Effector CD4-positive, alpha-beta T cell (primary cell): ENCODE data around the gene PDE4C.

ENCODE experiments used
- DNase-seq: peaks from one replicate; pipeline ENCODE4 v3.0.0-alpha.2; 2020

Gene PDE4C

DNA sequence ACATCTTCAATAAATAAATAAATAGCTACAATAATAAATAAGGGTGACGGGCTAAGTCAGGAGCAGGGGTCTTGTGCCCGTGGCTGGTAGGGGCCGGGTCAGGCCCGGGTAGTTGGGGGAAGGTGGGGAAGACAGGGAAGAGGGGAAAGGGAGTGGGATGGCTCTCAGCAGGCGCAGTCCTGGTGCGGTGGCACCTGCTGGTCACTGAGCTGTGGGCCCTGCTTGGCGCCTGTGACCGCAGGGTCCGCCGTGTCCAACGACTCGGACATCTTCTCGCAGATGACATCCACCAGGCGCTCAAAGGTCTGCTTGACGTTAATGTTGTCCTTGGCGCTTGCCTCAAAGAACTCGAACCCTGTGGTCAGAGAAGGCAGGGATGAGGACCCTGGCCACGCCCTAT is 28.9 kb downstream of the PDE4C start:
- no peak for DNase-seq

DNA sequence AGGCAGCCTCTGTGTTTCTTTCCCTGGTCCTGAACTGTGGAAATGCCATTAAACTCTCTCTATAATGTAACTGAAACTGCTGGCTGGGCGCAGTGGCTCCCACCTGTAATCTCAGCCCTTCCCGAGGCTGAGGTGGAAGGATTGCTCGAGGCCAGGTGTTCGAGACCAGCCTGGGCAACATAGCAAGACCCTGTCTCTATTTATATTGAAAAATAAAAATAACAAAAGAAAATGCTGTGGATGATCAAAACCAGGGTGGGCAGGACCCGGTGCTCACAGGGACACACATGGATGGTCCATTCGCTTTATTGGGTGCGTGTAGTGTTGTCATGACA is 29.8 kb downstream of the PDE4C start:
- DNase-seq = no peak

DNA sequence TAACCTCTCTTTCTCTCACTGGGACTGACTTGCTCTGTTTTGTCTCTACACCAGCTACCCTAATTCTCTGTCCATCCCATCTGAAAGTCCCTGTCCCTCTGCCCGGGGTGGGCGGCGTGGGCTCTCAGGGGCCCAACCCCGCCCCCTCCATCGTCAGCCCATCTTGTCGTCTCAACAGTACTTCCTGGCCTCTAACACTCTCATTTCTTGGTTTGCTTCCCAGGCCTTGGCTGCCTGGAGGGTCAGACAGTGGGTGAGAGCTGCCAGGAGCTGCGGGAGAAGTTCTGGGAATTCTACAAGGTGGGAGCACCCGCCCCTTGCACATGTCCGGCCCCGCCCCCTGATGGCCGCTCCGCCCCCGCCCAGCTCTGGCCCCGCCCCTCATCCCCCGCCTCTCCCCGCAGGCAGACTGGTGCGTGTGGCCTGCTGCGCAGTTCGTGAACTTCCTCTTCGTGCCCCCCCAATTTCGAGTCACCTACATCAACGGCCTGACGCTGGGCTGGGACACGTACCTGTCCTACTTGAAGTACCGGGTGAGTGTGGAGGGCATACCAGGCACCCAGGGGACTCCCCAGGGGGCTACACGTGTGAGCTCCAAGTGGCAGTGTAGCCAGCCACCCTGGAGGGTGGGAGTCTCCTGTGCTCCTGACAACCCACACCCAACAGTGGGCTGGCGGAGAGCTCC is 31.5 kb downstream of the PDE4C start:
- no peak for DNase-seq

DNA sequence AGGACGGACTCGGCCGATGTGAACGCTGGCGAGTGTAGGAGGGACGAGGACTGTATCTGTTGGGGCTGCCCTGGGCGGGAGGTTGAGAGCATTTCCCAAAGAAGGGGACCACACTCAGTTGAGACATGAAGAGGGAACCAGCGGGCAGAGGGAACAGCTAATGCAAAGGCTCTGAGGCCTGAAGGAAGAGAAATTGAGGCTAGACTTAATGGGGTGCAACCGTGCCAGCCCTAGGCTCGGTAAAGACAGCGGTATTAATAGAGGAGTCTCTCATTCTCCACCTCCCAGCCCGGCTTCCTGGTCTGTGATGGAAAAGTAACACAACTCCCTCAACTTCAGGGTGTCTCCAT is 32.1 kb downstream of the PDE4C start:
- DNase-seq = no peak

DNA sequence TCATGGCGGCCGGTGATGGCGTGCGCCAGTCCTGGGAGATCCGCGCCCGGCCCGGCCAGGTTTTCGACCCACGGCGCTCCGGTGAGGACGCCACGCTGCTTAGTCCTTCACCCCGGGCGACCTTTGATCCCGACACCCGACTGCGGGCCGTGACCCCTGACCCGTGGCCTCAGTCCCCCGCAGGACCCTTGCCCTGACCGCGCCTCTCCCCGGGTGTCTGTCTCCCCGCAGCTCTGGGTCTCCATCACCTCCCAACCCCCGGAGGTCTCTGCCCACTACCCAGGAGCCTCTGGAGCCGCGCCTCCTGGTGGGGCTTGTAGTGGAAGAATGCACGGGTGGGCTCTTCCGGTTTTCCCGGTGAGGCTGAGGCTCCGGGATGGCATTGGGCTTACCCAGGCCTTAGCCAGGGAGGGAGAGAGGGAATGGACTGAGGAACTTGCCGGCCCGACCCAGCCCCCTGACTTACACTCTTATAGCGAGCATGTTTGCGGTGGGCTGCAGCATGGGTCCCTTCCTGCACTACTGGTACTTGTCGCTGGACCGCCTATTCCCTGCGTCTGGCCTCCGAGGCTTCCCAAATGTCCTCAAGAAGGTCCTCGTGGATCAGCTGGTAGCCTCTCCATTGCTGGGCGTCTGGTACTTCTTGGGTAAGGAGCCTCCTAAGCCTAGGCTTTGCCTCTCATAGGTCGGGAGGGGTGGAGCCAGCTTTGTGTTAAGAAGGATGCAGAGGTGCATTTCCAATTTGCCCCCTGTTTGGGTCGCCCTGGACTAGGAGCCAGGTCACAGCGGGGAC is 32.7 kb downstream of the PDE4C start:
- no peak for DNase-seq

DNA sequence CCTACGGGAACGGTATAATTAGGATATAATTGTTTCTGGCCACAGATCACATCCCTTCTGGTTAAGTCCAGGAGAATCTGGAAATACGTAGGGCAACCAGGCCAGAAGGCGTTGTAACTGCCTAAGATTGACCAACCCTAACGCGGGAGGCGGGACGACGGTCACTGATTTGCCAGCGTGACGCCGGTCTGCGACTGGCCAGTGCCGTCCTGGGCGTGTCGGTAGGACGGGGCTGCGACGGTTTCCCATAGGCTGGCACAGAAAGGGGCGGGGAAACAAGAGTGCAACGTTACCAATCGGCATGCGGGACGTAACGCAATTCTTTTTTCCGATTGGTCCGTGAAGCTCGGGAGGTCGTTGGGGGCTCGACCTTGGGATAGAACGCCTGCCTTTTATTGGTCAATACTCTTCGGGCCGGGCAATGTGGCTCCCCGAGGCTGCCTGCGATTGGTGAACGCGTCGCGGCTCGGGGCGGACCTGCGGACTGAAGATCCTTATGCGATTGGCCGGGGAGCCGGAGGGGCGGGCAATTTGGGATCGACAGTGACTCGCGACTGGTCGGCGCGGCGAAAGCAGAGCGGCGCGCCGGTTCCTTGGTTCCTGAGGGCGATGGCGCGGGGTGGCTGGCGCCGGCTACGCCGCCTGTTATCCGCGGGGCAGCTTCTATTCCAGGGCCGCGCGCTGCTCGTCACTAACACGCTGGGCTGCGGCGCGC is 33.4 kb downstream of the PDE4C start, which contains the start of gene MPV17L2:
TSS of gene MPV17L2 (plus strand) at position 546 of the 715 bp plus-strand sequence. CDS start at position 610, 64 bp downstream.
- peak; percentile 98 for DNase-seq

DNA sequence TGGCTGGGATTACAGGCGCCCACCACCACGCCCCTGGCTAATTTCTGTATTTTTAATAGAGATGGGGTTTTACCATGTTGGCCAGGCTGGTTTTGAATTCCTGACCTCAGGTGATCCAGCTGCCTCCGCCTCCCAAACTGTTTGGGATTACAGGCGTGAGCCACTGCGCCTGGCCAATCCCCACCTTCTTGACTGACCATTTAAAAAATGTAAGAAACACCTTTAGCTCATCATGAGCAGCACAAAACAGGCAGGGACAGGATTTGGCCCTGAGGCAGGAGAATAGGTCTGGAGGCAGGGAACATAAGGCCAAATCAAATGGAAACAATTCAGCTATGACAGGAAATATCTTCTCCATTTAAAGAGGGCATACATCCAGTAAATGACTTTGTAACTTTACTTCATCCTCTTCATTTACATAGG is 34.6 kb downstream of the PDE4C start:
- no peak for DNase-seq

DNA sequence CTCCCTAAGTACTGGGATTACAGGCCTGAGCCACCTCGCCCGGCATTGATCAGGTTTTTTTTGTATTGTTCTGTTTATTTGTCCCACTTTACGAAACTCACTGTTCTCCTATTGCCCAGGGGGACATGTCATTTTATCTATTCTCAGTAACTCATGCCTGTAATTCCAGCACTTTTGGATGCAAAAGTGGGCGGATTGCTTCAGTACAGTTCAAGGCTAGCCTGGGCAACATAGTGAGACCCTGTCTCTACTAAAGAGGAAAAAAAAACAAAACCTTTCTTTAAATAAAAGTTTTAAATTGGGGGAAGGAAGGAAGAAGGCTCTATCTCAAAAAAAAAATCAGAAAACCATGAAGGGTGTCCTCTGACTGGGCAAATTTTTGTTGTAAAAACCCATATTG is 36.0 kb downstream of the PDE4C start:
- no peak for DNase-seq

DNA sequence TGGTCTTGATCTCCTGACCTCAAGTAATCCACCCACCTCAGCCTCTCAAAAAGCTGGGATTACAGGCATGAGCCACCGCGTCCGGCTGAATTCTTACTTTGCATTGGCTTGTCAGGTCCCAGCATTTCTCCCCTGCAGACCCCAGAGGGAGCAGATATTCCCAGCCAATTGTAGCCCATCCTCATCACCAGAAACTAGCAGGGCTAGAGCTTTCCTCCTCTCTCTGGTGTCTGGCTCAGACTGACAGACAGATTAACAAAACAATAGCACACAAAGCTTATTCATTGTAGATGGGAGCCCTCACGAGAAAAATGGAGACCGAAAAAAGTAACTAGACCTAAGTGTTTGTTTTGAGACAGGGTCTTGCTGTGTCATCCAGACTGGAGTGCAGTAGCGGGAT is 40.7 kb downstream of the PDE4C start:
- no peak for DNase-seq

DNA sequence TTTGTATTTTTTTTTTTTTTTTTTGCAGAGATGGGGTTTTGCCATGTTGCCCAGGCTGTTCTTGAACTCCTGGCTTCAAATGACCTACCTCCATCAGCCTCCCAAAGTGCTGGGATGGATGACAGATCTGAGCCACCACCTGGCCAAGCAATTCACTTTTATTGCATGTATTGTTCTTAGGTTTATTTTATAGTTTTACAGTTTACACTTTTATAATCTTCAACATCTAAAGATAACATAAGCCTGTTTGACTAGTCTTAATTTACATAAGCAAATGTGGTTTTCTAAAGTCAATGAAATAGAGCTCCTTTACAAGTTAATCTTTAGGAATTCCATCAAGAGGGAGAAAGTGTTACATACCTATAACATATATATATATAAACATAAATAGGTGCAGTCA is 42.7 kb downstream of the PDE4C start:
- DNase-seq = no peak

DNA sequence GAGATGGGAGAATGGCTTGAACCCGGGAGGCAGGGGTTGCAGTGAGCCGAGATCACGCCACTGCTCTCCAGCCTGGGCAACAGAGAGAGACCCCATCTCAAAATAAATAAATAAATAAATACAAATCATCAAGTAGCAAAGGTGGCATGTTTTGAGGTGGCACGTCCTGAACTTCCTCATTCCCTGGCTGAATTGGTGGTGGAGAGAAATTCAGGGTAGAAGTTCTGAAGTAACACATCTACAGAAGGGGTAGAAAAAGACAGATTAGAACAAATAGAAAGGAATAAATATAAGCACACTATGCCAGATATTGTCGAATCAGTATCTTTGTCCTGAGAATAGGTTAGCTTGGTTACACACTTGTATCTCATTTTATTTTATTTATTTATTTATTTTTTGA is 46.3 kb downstream of the PDE4C start:
- DNase-seq = no peak

DNA sequence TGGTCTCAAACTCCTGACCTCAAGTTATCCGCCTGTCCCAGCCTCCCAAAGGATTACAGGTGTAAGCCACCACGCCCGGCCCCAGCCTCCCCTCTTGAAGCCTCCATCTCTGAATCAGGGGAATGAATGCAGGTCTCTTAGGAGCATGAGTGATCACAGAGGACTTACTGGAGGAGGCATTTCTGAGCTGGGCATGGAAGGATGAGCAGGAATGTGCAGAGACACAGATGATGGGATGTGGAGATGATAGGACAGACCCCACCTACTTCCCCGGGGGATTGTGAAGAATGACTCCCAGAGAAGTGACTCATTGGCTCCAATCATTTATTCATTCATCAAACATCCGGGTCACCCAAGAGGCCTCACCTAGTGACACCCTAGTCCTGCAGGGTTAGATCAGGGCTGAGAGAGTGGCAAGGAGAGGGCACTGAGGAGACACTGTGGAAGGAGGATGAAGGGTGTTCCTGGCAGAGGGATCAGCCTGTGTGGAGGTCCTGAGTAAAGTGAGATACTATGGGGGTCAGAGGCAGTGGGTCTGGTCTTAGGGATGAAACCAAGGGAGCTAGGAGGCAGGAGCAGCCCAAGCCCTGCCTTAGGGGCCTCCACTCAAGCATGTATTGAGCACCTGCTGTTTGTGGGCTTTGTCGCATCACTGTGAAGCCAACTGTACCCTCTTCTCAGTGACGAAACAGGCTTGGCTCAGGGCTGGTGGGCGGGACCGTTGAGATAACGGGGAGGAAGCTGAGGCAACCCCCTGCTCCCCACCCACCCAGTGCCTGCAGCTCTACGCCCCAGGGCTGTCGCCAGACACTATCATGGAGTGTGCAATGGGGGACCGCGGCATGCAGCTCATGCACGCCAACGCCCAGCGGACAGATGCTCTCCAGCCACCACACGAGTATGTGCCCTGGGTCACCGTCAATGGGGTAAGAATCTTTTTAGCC is 49.6 kb downstream of the PDE4C start:
- DNase-seq = no peak

DNA sequence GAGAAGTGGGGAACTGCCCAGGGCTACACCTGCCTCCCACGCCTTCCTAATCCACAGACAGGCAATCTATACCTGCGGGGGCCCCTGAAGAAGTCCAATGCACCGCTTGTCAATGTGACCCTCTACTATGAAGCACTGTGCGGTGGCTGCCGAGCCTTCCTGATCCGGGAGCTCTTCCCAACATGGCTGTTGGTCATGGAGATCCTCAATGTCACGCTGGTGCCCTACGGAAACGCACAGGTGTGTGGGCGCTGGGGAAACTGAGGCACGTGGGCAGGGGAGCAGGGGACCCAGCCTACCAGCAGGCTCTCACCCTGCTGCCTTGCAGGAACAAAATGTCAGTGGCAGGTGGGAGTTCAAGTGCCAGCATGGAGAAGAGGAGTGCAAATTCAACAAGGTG is 51.3 kb downstream of the PDE4C start:
- DNase-seq = no peak
